ENCODE measurements around the gene MANF.

MANF gene

GRCh38 chr3:51436998-51437639 is 52.0 kb downstream of the MANF start:
- no peak for DNase-seq
